GM19467 (cell line): ENCODE measurements around the gene E2F2.

Source experiments
- ATAC-seq: cut with Tn5 transposase; IDR thresholded peaks from one replicate; pipeline ENCODE4 v1.9.1; 2021; ENCODE audit warnings: mild to moderate bottlenecking, moderate library complexity; ENCODE audit not compliant: unreplicated experiment

E2F2 gene

DNA sequence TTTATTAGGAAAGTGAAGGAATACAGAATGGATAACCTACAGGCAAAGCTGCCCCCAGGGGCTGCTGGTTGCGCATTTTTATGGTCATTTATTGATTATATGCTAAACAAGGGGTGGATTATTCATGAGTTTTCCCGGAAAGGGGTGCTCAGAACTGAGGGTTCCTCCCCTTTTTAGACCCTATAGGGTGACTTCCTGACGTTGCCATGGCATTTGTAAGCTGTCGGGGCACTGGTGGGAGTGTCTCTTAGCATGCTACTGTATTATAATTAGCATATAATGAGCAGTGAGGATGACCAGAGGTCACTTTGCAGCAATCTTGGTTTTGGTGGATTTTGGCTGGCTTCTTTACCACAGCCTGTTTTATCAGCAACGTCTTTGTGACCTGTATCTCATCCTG, 41.2 kb downstream of the E2F2 start:
- ATAC-seq, result no peak

DNA sequence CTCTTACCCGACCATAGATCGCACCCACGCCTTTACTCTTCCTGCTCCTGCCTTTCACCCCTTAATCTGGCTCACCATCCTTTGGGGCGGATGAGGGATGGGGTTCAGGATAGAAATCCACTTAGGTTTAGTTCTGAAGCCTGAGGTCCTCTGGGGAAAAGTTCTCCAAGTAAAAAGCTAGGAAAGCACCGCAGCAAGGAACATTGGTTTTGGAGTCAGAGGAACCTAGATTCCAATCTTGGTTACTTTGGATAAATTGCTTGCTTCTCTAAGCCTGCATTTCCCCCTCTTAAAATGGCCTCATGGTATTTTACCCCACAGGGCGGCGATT, 46.1 kb downstream of the E2F2 start:
- no peak for ATAC-seq

DNA sequence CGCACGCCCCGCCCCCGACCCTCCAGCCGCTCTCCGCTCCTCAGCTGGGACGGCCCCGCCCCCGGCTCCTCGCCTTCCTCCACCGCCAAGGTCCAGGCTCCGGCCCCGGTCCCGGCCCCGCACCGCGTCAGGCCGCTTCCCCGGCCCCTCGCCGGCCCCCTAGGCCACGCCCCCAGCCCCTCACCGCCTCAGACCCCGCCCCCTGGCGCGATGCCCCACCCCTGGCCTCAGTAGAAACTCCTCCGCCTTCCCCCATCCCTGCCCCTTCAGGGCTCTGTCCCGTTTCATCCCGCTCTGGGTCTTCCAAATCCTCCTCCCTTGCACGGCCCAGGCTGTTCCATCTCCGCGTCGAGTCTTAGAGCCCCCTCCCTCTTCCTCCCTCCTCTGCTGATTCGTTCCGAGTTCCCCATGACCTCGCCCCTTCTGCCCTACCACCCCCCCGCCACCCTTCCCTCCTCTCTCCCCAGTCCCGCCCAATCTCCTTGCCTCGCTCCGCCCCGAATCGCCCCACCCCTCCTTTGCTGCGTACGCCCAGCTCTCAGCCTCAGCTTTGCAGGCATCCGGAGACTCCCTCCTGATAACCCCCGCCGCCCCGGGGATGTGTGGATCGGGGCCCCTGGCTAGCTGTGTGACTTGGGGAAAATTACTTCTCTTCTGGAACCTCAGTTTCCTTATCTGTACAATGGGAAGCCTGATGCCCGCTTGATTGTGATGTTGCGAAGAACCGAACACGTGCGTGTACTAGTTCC, 46.6 kb downstream of the E2F2 start:
- ATAC-seq, result no peak

DNA sequence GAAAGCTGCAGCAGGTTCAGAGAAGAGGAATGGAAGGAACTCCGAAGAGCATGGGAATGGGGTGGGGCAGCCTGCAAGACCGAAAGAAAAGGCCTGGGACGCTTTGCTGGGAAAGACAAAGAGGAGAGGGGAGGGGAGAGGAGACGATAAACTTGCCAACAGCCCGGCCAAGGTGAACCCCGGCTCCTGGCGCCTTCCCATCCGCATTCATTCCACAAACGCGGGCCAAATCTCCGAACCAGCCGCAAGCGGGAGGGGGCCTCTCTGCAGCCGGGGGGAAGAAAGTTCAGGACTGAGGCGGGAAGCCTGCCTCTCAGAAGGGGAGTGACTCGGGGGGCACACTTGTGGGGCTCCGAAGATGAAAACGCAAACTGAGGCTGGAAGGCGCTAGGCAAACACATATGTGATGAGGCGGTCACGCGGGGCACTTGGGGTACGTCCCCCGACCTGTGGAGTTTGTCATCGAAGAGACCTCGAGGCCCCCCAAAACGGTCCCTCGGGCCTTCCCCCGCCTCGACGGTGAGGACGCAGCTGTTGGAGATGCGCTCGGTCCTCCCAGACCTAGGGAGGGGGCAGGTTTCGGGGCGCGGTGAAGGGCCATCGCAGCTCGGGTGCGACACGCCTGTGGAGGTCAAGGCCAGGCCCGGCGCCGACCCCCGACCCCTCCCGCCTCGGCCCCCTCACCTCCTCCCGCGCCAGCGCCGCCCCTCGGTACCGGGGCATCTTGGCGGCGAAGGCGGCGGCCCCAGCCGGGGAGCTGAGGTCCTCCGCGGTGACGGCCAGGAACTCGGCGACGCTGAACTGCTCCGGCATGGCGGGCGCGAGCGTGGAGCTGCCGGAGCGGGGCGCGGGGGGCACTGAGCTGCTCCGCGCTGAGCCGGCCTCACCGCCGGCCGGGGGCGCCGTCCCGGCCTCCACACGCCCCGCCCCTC, 47.4 kb downstream of the E2F2 start, which contains the start of gene ASAP3:
Gene ASAP3 (minus strand): TSS at position 859 of the 932 bp plus-strand sequence. CDS start 46 bp downstream, at position 813.
- no peak for ATAC-seq

DNA sequence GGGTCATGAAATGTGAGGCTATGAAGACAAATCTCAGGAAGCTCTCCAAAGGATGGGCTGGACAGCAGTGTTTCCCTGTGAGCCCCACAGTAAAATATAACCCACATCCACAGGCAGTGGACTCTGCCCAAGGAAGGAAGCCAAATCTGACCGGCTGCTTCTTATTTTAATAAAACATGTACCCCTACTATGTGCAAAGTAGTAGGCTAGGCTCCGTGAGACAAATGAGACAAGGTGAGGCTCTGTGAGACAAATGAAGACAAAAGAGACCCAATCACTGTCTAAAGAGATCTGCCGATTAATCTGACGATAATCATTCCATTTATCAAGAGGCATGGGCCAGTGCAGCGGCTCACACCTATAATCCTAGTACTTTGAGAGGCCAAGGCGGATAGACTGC, 49.1 kb downstream of the E2F2 start:
- no peak for ATAC-seq

DNA sequence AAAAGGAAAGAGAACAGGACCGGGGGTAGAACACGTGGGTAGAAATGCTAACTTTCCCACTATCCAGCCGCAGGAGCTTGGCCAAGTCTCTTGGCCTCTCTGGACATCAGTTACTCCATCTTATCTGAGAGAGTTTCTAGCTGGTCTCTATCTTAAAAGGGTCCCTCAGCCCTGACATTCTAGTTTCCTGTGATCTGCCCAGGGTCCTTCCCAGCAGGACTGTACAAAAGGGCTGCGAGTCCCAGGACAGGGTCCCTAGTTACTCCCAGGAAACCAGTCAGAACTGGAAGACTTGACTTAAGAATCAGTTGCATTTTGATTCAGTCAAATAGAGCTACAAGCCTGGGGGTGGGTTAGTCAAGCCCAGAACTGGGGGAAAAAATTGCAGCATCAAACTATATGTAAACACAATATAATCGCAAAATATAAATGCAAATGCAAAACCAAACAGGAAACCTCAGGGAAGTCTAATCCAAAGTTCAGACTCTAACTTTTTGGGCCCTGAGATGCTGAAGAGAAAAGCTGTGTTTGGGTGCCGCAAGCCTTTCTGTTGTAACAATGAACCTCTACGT, 49.9 kb downstream of the E2F2 start:
- ATAC-seq, result no peak

DNA sequence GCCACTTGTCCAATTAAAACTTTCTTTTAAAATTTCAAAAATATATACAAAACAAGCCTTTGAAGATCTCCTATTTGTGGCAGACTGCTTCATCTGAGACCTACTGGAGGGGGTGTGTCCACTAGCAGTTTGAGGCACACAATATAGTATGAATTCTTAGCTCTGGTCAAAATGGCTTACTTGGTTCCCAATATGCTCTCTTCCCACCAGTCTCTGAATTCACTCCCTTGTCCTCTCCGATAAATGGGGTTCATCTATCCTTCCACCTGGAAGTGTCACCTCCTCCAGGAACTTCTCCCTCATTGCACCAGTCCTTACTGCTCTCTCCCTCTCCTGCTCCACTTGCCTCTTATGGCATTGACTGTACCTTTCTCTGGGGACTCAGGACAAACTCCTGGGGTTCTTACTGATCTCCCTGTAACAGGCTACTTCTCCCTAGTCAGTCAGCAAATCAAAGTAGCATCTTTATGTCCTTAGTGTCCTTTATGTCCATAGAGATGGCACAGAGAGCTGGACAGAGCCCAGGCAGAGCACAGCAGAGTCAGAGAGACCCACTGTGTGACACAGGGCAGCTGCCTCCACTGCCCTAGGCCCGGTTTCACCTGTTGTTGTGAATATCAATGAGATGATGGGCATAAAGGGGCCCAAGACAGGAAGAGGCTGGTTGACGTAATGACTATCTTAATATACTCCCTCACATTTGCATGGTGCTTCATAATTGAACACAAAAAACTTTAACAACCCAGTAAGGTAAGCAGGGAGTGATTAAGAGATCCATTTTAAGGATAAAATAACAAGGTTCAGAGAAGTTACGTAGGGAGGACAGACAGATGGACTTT, 50.6 kb downstream of the E2F2 start:
- ATAC-seq, result no peak

DNA sequence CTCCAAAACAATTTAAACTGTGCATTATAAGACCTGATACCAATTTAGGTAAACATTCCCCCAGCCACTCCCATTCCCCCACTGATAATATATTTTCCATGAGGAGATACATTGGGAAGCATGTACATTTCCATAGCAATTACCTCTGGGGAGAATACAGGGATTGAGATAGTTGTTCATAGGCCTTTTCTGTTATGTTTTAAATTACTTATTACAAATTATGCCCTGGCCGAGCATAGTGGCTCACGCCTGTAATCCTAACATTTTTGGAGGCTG, 51.4 kb downstream of the E2F2 start:
- ATAC-seq, result no peak

DNA sequence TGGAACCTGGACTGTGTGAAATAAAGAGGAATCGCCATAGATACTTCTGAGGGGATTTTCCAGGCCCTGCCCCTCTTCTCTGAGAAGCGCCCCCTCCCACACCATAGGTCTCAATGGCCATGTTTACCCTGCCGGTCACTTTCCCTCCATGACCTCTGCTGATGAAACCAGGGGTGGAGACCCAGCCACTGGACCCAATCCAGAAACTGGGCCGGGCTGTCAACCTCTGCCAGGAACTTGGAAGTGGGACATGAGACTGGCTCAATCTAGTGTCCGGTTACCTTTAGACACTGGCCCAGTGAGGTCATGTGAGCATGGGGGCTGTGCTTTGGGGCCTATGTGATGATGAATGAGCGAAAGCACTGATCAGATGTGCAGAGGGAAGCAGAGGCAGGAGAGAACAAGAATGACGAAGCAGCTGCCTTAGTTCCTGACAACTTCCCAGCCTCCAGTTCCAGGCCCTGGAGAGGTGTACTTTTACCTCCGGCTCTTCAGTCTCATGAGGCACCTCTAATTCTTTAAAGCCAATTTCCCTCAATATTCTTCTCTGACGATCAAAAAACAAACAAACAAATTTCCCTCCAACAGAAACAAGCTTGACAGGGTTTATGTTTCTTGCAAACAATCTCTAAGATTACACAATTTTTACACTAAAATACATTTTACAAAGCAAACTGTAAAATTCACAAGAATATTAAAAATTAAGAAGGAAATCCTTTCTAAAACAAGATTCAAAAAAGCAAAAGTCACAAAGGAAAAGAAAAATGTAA, 52.0 kb downstream of the E2F2 start:
- no peak for ATAC-seq

DNA sequence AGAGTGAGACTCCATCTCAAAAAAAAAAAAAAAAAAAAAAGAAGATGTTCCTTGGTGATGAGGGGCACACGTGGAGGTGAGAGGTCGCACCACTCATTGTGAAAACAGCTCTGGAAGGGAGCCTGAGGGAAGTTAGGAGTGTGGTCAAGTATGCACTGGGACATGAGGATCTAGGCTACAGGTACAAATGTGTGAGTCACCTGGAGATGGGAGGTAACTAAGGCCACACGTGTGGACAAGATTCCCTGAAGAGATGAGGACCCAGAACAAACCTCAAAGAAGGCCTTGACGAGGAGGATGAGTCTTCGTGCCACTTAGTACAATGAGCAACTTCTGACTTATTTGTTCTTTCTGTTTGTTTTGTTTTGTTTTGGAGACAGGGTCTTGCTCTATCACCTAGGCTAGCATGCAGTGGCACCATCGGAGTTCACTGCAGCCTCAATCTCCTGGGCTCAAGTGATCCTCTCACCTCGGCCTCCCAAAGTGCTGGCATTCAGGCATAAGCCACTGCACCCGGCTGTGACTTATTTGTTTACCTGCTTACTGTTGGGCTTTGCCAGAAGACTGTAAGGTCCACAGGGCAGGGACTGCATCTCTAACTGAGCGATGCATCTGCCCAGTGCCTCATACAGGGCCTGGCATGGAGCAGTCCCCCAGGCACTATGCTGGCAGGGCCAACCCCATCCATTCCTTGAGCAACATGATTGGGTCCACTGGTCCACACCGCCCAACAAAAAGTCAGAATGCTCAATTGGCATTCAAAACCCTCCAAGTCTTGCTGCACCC, 53.5 kb downstream of the E2F2 start:
- ATAC-seq, result no peak

DNA sequence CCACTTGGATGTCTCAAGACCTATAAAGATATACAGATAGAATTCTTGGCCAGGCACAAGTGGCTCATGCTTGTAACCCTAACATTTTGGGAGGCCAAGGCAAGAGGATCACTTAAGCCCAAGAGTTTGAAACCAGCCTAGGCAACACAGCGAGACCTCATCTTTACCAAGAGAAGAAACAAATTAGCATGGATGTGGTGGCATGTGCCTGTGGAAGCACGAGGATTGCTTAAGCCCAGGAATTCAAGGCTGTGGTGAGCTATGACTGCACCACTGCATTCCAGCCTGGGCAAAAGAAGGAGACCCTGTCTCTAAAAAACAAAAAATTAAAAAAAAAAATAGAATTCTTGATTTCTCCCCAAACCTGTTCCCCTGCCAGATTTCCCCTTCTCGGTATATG, 55.4 kb downstream of the E2F2 start:
- no peak for ATAC-seq

DNA sequence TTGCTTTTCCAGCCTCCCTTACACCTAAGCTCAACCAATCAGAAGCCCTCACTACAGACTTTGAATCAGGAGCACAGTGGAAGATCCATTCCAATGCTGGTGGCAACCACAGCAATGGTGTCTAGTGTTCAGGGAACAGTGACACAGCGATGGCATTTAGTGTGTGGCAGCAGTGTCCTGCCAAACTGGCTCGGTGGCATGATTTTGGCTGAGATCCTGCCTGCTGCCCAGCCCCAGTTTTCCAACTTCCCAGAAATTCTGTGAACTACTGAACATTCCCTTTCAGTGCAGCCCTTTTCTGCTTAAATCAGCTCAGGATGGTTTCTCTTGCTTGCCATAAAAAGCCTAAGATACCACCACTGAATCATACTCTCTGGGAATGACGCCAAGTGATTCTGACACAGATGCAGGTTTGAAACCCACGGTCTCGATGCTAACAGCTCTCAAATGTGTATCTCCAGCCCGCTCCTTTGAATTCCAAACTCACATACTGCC, 55.9 kb downstream of the E2F2 start:
- no peak for ATAC-seq

DNA sequence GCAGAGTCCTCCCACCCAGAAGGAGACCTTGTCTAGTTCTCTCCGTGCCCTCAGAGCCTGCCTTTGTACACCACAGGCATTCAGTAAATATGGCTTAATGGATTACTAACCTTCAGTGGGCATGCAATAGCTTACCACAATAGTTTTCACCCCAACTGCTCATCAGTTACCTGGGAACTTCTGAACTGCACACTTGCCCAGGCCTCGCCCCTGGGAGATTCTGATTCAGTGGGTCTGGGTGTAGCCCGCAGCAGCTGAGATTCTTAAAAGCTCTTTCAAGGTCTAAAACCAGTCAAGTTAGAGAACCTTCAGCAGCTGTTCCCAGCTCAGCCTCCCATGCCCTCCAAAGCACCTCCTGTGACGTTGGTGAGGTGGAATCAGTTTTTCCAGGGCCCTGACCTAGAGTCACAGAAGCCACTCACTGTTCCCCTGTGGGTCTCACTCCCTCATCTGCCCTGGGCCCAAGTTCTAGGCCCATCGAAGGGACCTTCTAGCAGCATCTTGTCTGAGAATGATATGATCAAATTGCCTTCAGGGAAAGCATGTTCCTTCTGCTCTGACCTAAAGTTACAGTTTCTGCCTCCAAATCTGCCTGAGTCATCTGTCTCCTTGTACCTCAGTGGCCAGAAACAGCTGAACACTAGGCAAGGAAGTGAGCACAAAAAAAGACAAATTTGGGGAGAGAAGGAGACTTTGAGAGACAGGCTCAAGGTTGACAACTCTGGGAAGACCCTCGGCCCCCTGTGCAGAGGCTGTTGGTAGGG, 57.8 kb downstream of the E2F2 start:
- no peak for ATAC-seq

DNA sequence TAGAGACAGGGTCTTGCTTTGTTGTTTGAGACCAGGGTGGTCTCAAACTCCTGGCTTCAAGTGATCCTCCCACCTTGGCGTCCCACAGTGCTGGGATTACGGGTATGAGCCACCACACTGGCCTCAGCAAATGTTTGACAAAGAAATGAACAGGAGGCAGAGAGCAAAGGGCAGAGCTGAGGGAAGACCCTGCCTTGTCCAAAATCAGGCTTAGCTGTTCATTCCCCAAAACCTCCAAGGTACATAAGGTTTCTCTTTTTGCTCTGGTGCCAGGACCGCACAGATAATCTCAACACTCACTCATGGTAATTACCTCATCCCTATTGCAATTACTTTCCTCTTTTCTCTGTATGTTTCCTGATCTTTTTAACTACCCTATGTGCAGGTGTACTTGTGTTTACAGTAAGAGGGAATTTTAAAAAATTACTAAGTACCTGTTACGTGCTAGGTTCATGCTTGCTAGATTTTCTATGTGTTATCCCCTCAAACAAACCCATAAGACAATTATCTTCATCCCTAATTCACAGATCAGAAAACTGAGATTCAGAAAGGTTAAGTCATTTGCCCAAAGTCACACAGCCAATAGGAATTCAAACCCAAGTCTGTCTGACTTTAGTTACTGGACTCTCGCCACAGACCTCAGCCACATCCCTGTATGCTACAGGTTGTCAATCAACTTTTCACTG, 58.5 kb downstream of the E2F2 start:
- no peak for ATAC-seq

DNA sequence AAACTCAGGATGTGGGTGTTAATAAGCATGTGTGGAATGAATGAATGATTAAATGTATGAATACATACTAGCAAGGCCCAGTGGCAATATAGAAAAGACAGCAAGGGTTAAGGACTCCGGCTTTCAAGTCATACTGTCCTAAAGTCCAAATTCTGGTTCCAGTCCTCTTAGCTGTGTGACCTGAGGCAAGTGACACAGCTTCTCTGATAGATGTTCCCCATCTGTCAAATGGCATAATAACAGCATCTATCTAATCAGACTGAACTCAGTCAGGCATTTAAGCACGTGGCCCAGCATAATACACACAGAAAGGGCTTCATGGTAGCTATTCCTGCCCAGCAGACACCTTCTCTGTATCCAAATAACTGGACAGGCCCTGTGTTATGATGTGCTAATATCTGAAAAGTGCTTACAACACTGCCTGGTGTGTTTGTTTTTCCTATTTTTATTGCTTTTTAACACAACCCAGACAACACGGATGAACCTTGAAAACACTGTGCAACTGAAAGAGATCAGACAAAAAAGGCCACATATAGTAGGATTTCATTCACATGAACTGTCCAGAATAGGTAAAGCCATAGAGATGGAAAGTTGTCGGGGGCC, 59.5 kb downstream of the E2F2 start:
- no peak for ATAC-seq

DNA sequence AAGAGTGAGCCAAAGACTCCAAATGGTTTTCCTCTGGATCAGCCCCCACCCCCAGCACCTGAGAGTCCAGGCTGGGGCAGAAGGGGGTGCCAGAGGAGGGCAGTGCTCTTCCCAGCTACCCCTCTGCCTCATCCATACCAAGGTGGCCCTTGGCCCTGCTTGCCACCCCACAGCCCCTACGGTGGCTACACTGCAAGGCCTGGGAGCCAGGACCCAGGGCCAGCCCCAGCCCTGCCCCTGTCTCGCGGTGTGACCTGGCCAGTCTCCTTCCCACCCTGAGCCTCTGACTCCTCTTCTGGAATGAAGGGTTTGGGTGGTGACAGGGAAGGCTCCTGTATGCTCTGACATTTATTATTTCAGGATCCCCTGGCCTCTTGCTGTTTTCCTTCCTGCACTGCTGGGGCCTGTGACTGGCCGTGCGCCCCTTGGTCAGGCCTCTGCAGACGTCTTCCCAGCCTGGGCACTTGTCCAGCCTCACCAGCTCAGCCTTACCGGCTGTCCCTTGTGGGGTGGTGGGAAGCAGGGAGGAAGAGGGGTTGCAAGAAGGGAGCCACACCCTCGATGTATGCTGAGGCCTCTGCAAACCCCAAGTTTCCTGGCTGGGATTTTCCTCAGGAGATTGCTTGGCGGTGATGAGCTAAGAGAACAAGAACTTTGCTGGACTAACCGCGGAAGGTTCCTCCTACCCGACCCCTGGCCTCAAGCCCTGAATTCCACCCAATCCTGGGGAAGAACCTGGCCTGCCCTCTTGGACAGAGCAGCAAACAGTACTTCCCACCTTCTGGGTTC, 60.6 kb downstream of the E2F2 start:
- ATAC-seq, result no peak

DNA sequence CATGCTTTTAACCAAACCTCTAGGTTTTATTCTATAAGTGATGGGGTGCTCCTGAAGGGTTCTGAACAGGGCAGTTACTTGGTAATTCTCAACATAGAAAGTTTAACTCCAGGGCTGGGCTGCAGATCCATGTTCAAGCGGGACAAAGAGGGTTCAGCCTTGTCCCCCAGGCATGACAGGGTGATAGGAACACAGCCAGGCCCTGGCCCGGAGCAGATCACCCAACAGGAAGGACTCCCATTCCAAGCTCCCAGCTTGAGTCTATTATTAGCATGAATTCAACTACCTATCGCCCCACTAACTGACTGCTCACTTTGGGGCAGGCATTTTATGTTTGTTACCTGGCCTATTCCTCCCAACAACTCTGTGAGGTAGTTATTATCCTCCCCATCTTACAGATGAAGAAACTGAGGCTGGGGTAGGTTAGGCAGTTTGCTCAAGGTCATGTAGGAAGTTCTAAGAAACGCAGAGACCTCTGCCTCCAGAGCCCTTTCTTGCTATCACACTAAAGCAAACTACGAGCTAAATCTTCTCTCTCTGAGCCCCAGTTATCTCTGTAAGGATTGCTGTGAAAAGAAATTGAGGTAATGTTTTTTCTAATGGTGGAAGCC, 61.6 kb downstream of the E2F2 start:
- no peak for ATAC-seq
